ENCODE results near the gene EEFSEC.

GRCh38 chr3:128348805-128349531, 195.7 kb downstream of the EEFSEC start:
- no peak for TF ChIP-seq POLR2AphosphoS5 (IDR thresholded peaks at IDR 0.05)
- no peak for TF ChIP-seq CTCF (IDR thresholded peaks at IDR 0.05)
- TF ChIP-seq POLR2A (IDR thresholded peaks at IDR 0.05), result no peak
